ENCODE data around the gene ZNF639.
"Not testable (repeated sequence)": the region's sequence is repeated elsewhere in the genome, so short reads cannot be mapped to it uniquely, and the experiment has no call there.

The ZNF639 gene

GRCh38 chr3:179322286-179323196 lies at the start of gene ZNF639:
Gene ZNF639, plus strand, starts transcription at chr3:179323031. Its CDS starts 5,263 bp downstream, at chr3:179328294.
- DNase-seq (ENCODE audit: low read depth) = peak; percentile 83

GRCh38 chr3:179274434-179274833 lies 48.4 kb upstream of the ZNF639 start:
- DNase-seq (ENCODE audit: low read depth) = not testable (repeated sequence)

GRCh38 chr3:179276001-179276400 lies 46.8 kb upstream of the ZNF639 start:
- no peak for DNase-seq (ENCODE audit: low read depth)

GRCh38 chr3:179276743-179277142 lies 46.1 kb upstream of the ZNF639 start:
- DNase-seq (ENCODE audit: low read depth) = no peak

- DNase-seq (ENCODE audit: low read depth) = no peak
Observed at GRCh38 chr3:179278151-179278550, 44.7 kb upstream of the ZNF639 start.

- no peak for DNase-seq (ENCODE audit: low read depth)
Observed at GRCh38 chr3:179278932-179279693, 43.7 kb upstream of the ZNF639 start.

GRCh38 chr3:179279837-179280236 lies 43.0 kb upstream of the ZNF639 start:
- no peak for DNase-seq (ENCODE audit: low read depth)

- no peak for DNase-seq (ENCODE audit: low read depth)
Observed at GRCh38 chr3:179281825-179282224, 41.0 kb upstream of the ZNF639 start.

GRCh38 chr3:179286331-179286730 lies 36.5 kb upstream of the ZNF639 start:
- DNase-seq (ENCODE audit: low read depth) = no peak

GRCh38 chr3:179288845-179289244 lies 34.0 kb upstream of the ZNF639 start:
- no peak for DNase-seq (ENCODE audit: low read depth)

GRCh38 chr3:179289295-179289694 lies 33.5 kb upstream of the ZNF639 start:
- no peak for DNase-seq (ENCODE audit: low read depth)

- DNase-seq (ENCODE audit: low read depth) = no peak
Observed at GRCh38 chr3:179292450-179292849, 30.4 kb upstream of the ZNF639 start.

- no peak for DNase-seq (ENCODE audit: low read depth)
Observed at GRCh38 chr3:179297971-179298725, 24.7 kb upstream of the ZNF639 start.

- DNase-seq (ENCODE audit: low read depth) = no peak
Observed at GRCh38 chr3:179299316-179299715, 23.5 kb upstream of the ZNF639 start.

- no peak for DNase-seq (ENCODE audit: low read depth)
Observed at GRCh38 chr3:179299999-179300613, 22.7 kb upstream of the ZNF639 start.

- no peak for DNase-seq (ENCODE audit: low read depth)
Observed at GRCh38 chr3:179301645-179302044, 21.2 kb upstream of the ZNF639 start.

GRCh38 chr3:179302111-179302510 lies 20.7 kb upstream of the ZNF639 start:
- DNase-seq (ENCODE audit: low read depth) = no peak

GRCh38 chr3:179304605-179305004 lies 18.2 kb upstream of the ZNF639 start:
- no peak for DNase-seq (ENCODE audit: low read depth)

GRCh38 chr3:179307362-179307761 lies 15.5 kb upstream of the ZNF639 start:
- DNase-seq (ENCODE audit: low read depth) = not testable (repeated sequence)

- no peak for DNase-seq (ENCODE audit: low read depth)
Observed at GRCh38 chr3:179308001-179308400, 14.8 kb upstream of the ZNF639 start.

- DNase-seq (ENCODE audit: low read depth) = no peak
Observed at GRCh38 chr3:179309225-179310078, 13.4 kb upstream of the ZNF639 start.

Measured in stimulated activated CD8-positive, alpha-beta memory T cell treated with anti-CD3 and anti-CD28 coated beads, Interleukin-4, amount 100 ng/mL, for 24 hours (primary cell).